SK-N-SH (cell line): ENCODE results near the gene MUC5B.

Source experiments
- EP300 ChIP-seq, 2 experiments: IDR thresholded peaks; 2 replicates each; pipeline versions ENCODE4 v1.4.0 to v1.6.1; 2012; ENCODE audit warnings: borderline replicate concordance in 1 of 2, low read depth in 1 of 2, low read length in 1 of 2
- EZH2phosphoT487 ChIP-seq: fragments of 200-600 bp; sonication (generic); IDR thresholded peaks from 2 replicates; pipeline ENCODE4 v1.6.1; 2017; ENCODE audit warnings: low read depth, mixed run types, mild to moderate bottlenecking, antibody characterized with exemption, moderate library complexity, borderline replicate concordance
- FOSL2 ChIP-seq: IDR thresholded peaks from 2 replicates; pipeline ENCODE4 v1.4.0; 2012; ENCODE audit warnings: low read depth, mild to moderate bottlenecking, moderate library complexity, borderline replicate concordance
- GABPA ChIP-seq: IDR thresholded peaks from 2 replicates; pipeline ENCODE4 v1.4.0; 2012; ENCODE audit warnings: low read depth, mild to moderate bottlenecking
- NRF1 ChIP-seq: IDR thresholded peaks from 2 replicates; pipeline ENCODE4 v1.6.1; 2012; ENCODE audit warnings: low read depth, mild to moderate bottlenecking, low read length
- RFX5 ChIP-seq: IDR thresholded peaks from 2 replicates; pipeline ENCODE4 v1.6.1; 2012; ENCODE audit warnings: mild to moderate bottlenecking, improper control_type of control experiment, low read length
- SIN3A ChIP-seq: IDR thresholded peaks from 2 replicates; pipeline ENCODE4 v1.6.1; 2012; ENCODE audit warnings: low read depth, mild to moderate bottlenecking, low read length, moderate library complexity, borderline replicate concordance
- SMC3 ChIP-seq: IDR thresholded peaks from 2 replicates; pipeline ENCODE4 v1.6.1; 2012; ENCODE audit warnings: low read depth, low read length, improper control_type of control experiment
- TCF12 ChIP-seq: IDR thresholded peaks from 2 replicates; pipeline ENCODE4 v1.4.0; 2012
- TEAD4 ChIP-seq: IDR thresholded peaks from 2 replicates; pipeline ENCODE4 v1.4.0; 2012; ENCODE audit warnings: mild to moderate bottlenecking, borderline replicate concordance; ENCODE audit not compliant: insufficient read depth
- YY1 ChIP-seq: IDR thresholded peaks from 2 replicates; pipeline ENCODE4 v1.4.0; 2012; ENCODE audit warnings: low read depth, mild to moderate bottlenecking
- TF ChIP-seq, protein P1 (sequence below): fragments of 150-350 bp; IDR thresholded peaks from 2 replicates; pipeline ENCODE4 v1.6.1; 2017; ENCODE audit warnings: antibody characterized with exemption, low read length, low read depth, borderline replicate concordance
- TF ChIP-seq, protein P2 (sequence below): fragments of 200-600 bp; sonication (generic); IDR thresholded peaks from 2 replicates; pipeline ENCODE4 v1.6.1; 2017; ENCODE audit warnings: antibody characterized with exemption, mild to moderate bottlenecking, moderate library complexity

DNA sequence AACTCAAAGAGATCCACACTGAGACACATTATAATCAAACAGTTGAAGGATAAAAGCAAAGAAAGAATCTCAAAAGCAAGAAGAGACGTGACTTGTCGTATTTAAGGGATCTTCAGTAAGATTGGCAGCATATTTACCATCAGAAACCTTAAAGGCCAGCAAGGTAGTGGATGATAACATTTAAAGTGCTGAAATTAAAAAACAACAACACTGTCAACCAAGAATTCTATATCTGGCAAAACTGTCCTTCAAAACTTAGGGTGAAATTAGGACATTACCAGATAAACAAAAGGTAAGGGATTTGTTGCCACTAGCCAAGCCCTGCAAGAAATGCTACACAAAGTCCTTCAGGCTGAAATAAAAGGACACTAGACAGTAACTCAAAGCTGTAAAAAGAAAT is 11.0 kb upstream of the MUC5B start:
- no peak for TF ChIP-seq GABPA
- no peak for TF ChIP-seq FOSL2
- TF ChIP-seq SIN3A: no peak
- TF ChIP-seq, protein P1, sequence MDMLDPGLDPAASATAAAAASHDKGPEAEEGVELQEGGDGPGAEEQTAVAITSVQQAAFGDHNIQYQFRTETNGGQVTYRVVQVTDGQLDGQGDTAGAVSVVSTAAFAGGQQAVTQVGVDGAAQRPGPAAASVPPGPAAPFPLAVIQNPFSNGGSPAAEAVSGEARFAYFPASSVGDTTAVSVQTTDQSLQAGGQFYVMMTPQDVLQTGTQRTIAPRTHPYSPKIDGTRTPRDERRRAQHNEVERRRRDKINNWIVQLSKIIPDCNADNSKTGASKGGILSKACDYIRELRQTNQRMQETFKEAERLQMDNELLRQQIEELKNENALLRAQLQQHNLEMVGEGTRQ: no peak
- TF ChIP-seq, protein P2, sequence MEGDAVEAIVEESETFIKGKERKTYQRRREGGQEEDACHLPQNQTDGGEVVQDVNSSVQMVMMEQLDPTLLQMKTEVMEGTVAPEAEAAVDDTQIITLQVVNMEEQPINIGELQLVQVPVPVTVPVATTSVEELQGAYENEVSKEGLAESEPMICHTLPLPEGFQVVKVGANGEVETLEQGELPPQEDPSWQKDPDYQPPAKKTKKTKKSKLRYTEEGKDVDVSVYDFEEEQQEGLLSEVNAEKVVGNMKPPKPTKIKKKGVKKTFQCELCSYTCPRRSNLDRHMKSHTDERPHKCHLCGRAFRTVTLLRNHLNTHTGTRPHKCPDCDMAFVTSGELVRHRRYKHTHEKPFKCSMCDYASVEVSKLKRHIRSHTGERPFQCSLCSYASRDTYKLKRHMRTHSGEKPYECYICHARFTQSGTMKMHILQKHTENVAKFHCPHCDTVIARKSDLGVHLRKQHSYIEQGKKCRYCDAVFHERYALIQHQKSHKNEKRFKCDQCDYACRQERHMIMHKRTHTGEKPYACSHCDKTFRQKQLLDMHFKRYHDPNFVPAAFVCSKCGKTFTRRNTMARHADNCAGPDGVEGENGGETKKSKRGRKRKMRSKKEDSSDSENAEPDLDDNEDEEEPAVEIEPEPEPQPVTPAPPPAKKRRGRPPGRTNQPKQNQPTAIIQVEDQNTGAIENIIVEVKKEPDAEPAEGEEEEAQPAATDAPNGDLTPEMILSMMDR: no peak
- no peak for TF ChIP-seq SMC3
- TF ChIP-seq EZH2phosphoT487: no peak
- TF ChIP-seq EP300 (IDR thresholded peaks at IDR 0.05; ENCODE audit: borderline replicate concordance in 1 of 2, low read depth in 1 of 2, low read length in 1 of 2): no peak
- no peak for TF ChIP-seq NRF1
- TF ChIP-seq TCF12: no peak
- no peak for TF ChIP-seq TEAD4
- TF ChIP-seq RFX5: no peak
- TF ChIP-seq YY1: no peak
